ENCODE data around the gene CCL27.
"Not testable (repeated sequence)": the region's sequence is repeated elsewhere in the genome, so short reads cannot be mapped to it uniquely, and the experiment has no call there.

The CCL27 gene

DNA sequence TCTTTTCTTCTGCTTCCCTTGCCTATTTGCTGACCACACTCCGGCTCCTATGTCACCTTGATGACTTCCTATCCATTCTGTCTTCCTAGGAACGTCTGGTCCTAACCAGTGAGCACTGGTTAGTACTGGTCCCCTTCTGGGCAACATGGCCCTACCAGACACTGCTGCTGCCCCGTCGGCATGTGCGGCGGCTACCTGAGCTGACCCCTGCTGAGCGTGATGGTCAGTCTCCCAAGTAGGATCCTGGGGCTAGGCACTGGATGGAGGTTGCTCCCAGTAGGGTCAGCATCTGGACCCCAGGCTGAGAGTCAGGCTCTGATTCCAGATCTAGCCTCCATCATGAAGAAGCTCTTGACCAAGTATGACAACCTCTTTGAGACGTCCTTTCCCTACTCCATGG, 13.8 kb downstream of the CCL27 start:
- no peak for DNase-seq

DNA sequence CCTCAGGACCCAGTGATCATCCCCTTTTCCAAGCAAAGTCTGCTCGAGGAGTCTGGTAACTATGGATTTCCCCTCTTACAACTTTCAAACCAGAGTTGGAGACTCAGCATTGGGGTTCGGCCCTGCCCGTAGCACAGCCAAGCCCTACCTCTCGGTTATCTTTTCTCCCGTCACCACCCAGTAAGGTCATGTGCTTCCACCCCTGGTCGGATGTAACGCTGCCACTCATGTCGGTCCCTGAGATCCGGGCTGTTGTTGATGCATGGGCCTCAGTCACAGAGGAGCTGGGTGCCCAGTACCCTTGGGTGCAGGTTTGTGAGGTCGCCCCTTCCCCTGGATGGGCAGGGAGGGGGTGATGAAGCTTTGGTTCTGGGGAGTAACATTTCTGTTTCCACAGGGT, 14.8 kb downstream of the CCL27 start:
- DNase-seq: no peak

GRCh38 chr9:34647084-34647403, 15.4 kb downstream of the CCL27 start:
- DNase-seq: no peak

- peak; percentile 97 for DNase-seq
Observed at GRCh38 chr9:34646211-34647083, 16.0 kb downstream of the CCL27 start, which contains the start of gene GALT. TSS of gene GALT (plus strand) at chr9:34646675. CDS start at chr9:34646705, 30 bp downstream.

DNA sequence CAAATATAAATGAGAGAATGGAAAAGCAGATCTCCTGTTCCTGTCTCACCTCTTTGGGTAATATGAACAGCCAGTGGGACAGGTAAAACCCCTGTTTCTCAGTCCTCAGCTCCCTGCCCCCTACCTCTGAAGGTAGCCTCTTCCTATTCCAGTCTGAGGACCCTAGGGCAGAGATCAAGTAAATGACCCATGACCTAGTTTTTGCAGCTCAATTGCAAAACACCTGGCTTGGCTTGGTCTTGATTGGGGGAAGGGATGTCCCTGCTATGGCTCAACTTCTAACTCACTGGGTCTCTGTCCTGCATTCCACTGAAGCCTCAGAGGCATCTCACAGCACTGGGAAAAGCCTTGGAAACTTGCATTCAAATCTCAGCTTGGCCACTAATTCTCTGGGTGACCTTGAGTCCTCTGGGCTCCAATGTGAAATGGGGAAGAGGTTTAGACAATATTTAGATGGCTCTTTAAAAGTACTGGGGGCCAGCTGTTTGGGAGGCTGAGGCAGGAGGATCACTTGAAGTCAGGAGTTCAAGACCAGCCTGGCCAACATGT, 17.6 kb downstream of the CCL27 start:
- DNase-seq: no peak

- DNase-seq: no peak
Observed at GRCh38 chr9:34642679-34643078, 19.8 kb downstream of the CCL27 start.

GRCh38 chr9:34639322-34639721, 23.1 kb downstream of the CCL27 start:
- not testable (repeated sequence) for DNase-seq

DNA sequence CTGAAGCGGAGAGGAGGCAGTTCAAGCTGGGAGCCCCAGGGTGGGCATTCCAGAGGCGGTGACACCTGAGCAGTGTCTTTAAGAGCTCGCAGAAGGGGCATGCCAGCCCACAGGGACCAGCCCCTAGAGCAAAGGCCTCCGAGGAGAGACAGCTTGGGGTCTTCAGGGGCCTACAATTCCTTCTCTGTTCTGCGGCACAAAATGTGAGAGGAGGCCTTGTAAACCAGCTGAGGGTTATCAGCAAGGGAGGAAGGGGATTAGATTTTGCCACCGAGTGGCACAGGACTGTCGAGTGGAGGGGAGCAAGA, 24.4 kb downstream of the CCL27 start:
- no peak for DNase-seq

DNA sequence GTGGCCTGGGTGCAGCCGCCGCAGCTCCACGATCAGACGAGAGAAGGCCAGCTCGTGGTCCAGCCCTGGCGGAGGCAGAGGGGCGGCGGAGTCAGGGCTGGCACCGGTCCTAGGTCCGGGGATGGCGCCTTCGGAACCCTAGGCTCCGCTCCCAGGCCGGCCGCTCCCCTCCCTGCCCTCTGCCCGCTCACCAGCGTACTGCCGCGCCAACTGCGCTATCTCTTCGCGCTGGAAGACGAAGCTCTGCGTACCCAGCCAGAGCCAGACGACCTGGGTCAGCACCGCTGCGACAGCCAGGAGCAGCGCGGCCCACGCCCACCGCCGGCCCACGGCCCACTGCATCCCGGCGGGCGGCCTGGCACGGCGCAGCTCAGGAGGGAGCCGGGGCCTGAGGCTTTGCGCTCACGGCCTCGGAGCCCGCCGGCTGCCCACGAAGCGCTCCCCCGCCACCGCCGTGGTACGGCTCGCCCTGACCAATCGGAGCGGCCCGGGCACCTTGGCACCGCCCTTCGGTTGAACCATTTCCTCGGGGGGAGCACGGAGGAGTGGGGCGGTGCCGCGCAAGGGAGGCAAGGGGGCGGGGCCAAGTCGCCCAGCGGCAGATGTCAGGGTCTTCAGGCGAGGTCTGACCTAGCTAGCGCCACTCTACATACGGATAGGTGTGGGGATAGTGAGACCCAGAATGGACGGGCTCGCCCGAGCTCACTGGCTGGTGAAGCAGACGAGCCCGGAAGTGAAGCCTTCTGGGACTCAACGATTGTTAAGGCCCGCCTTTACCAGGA, 24.9 kb downstream of the CCL27 start, which contains the start of gene SIGMAR1:
Gene SIGMAR1 (minus strand): TSS at position 432 of the 782 bp plus-strand sequence. CDS start 90 bp downstream, at position 342.
- peak; percentile 92 for DNase-seq

- no peak for DNase-seq
Observed at GRCh38 chr9:34636791-34637355, 25.6 kb downstream of the CCL27 start.

GRCh38 chr9:34635556-34635955, 26.9 kb downstream of the CCL27 start:
- no peak for DNase-seq

- DNase-seq: no peak
Observed at GRCh38 chr9:34634551-34635248, 27.8 kb downstream of the CCL27 start.

DNA sequence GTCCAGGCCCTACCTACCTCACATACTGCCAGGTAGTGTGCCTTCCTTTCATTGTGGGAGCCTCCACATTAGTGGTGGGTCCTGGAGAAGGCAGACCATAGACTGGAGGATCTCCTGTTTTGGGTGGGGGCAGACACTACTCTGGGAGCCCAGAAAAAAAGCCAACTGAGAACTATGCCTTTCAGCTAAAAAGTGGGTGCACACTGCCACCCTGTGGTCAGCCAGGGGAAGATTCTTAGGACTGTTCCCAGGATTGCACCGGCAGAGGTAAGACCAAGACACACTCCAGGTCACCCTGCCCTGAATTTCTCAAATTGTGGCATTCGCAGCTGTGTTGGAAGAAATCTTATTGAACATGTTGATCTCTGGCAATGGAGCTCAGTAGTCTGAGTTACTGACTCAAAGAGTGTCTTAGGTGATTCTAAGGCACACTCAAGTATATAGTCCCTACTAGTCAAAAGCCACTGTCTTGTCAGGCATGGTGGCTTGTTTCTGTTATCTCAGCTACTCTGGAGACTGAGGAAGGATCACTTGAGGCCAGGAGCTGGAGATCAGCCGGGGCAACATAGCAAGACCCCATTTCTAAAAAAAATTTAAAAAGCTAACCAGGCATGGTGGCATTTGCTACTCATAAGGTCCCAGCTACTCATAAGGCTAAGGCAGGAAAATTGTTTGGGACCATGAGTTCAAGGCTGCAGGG, 28.5 kb downstream of the CCL27 start:
- DNase-seq: peak; percentile 73

DNA sequence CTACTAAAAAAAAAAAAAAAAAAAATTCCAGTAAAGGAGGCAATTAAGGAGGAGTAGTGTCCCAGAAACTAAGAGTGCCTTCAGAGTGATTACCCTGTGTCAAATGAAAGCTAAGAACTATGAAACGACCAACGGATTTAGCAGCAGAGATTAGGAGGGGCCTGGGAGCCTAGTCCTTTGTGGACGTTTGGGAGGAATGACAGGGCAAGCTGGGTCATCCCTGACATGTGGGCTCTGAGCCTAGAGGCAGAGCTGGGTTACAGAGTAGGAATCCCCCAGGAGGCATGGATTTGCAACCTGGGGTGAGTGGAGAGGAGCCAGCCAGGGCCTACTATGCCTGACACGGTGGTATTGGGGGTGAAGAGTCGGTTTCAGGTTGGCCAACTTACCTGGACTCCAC, 29.3 kb downstream of the CCL27 start:
- DNase-seq: no peak

DNA sequence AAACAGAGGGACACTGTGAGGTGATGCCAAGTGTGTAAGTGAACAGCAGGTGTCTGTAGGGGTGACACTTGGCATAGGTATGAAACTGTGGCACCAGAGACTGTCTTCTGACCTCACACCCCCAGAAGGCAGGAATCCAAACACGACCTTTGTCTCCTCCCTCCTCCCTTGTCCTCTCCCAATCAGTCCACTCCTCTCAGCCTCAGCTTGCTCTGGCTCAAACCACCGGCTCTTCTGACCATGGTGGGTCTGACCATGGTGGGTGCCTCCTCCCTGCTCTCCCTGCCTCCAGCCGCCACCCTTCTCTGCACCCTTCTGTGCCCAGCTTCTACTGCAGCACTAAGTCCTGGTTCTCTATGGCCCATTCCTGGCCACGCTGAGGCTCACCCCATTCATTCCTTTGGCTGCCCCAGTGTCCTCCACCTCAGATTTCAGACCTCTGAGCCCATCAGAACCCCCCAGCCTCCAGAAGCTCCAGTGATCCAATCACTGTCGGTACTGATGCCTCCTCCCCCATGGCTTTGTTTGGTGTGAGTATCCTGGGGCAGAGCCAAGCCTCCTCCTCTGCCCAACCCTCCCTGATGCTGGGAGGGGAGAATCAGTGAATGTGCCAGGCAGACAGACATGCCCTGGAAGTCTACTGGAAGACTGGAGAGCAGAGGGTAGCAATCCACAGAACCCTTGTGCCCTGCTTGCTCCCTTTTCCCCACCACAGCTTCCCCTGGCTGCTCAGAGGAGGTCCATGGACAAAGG, 31.9 kb downstream of the CCL27 start:
- no peak for DNase-seq

- DNase-seq: no peak
Observed at GRCh38 chr9:34629491-34629808, 33.0 kb downstream of the CCL27 start.

DNA sequence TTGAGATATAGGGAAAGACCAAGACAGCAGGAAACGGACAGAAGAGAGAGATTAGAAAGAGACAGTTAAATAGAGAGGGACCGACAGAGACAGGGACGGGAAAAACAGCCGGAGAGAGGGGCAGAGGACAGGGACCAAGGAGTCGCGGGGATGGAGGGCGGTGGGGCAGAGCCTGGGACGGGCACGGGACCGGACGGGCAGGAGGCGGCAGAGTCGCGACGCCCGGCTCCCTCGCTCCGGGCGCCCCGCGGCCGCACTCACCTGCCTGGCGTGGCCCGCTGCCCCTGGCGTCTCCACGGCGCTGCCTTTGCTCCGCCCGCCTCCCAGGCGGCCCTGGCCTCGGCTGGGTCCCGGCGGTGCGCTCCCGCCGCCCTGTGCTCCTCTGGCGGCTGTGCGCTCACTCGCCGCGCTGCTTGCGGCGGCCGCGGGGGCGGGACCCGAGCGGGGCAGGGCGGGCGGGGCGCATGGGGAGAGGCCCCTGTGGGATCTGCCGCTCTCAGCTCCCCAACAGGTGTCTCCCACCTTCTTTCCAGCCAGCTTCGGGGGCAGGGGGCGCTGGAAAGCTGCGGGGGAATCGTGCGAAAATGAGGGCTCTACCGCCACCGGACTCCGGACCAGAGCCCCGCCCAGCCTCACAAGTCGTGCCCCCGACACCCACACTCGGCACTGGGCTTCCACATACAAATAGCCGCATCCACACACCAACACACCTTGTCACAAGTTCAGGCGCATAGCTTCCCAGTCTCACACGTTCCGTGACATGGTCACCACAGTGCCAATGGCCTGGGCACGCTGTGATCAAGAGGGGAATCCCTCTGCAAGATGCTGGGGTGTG, 33.6 kb downstream of the CCL27 start, which contains the start of gene ARID3C:
Gene ARID3C (minus strand): TSS at position 411 of the 835 bp plus-strand sequence. CDS start 1,052 bp downstream, outside the sequence.
- DNase-seq: peak; percentile 17

GRCh38 chr9:34627716-34628655, 34.5 kb downstream of the CCL27 start:
- no peak for DNase-seq

GRCh38 chr9:34625186-34625486, 37.3 kb downstream of the CCL27 start:
- DNase-seq: no peak

Data from activated gamma-delta T cell treated with Interleukin-2 at 50 U/mL for 16 hours (primary cell).